Activated CD4-positive, alpha-beta memory T cell treated with anti-CD3 and anti-CD28 coated beads for 36 hours (primary cell): Measurements from ENCODE around the gene VWF. TPM values are rescaled to one million over a fixed set of nuclear protein-coding genes. Genes with fewer than 3 reads are reported as not detected.

Experiments used
- CTCF ChIA-PET: fragments of 350-600 bp; sonication (Branson Sonifier 250); formaldehyde crosslinking; loops from one replicate; lab custom pipeline; 2021; ENCODE audit warnings: antibody characterized with exemption, inconsistent platforms; lab: Charles Lee
- POLR2A ChIA-PET: fragments of 350-600 bp; sonication (Branson Sonifier 250); formaldehyde crosslinking; loops from one replicate; lab custom pipeline; 2021; ENCODE audit warnings: antibody characterized with exemption; lab: Charles Lee
- DNase-seq: peaks from one replicate; pipeline ENCODE4 v3.0.0-alpha.2; 2020
- H3K27ac Mint-ChIP-seq: one replicate; pipeline ENCODE4 v1.8.0; 2021; ENCODE audit warnings: mixed read lengths
- H3K27me3 Mint-ChIP-seq: one replicate; pipeline ENCODE4 v1.8.0; 2021; ENCODE audit warnings: mixed read lengths
- H3K36me3 Mint-ChIP-seq: one replicate; pipeline ENCODE4 v1.8.0; 2021; ENCODE audit warnings: mixed read lengths
- H3K4me1 Mint-ChIP-seq: one replicate; pipeline ENCODE4 v1.8.0; 2021; ENCODE audit warnings: low read depth, mixed read lengths
- H3K4me3 Mint-ChIP-seq: one replicate; pipeline ENCODE4 v1.8.0; 2021; ENCODE audit warnings: mild to moderate bottlenecking, mixed read lengths
- H3K9me3 Mint-ChIP-seq: one replicate; pipeline ENCODE4 v1.8.0; 2021; ENCODE audit warnings: mixed read lengths
- intact Hi-C: fragments of 100-400 bp; cut with micrococcal nuclease; formaldehyde crosslinking; loops from one replicate; pipeline ENCODE4 v1.15.1; 2023
- total RNA-seq, 2 experiments: library from RNA; stranded (reverse); gene quantifications; one replicate each; pipeline ENCODE4 v1.2.3, GENCODE V29; 2021

VWF gene
- total RNA-seq, 2 experiments from 2014 or later: not detected

- ChIA-PET CTCF (no interaction called here), POLR2A (no interaction called here)
- no peaks in the 10 kb centered on the region for H3K36me3 Mint-ChIP-seq
- peaks cover 32% of the 10 kb centered on the region for H3K4me1 Mint-ChIP-seq
- H3K27ac Mint-ChIP-seq: no peak overlapping the region
- DNase-seq: no peak
- intact Hi-C loops: loop anchor here (10.0 kb wide), 1 partner anchor 72 kb away; no protein-coding TSS in a partner anchor
- no peaks in the 10 kb centered on the region for H3K9me3 Mint-ChIP-seq
- peaks cover 23% of the 10 kb centered on the region for H3K27me3 Mint-ChIP-seq
- no peak overlapping the region for H3K4me3 Mint-ChIP-seq
Observed at GRCh38 chr12:6072302-6072752, 52.1 kb downstream of the VWF start.

- intact Hi-C loops: loop anchor here (10.0 kb wide), 1 partner anchor 73 kb away; no protein-coding TSS in a partner anchor
- Mint-ChIP-seq H3K4me1 (peaks cover 32% of the 10 kb centered on the region), H3K27ac (no peak overlapping the region), H3K27me3 (peaks cover 23% of the 10 kb centered on the region), H3K9me3 (no peaks in the 10 kb centered on the region), H3K36me3 (no peaks in the 10 kb centered on the region), H3K4me3 (no peak overlapping the region)
- CTCF ChIA-PET: interaction anchor here (0.9 kb wide), 1 partner anchor 122 kb away, joined by 3 read pairs; no protein-coding TSS in a partner anchor
- DNase-seq: no peak
- POLR2A ChIA-PET: no interaction called here
Observed at GRCh38 chr12:6071589-6071988, 52.9 kb downstream of the VWF start.

- Mint-ChIP-seq H3K27me3 (peaks cover 14% of the 10 kb centered on the region), H3K4me3 (no peak overlapping the region), H3K27ac (no peak overlapping the region), H3K4me1 (peaks cover 27% of the 10 kb centered on the region), H3K9me3 (no peaks in the 10 kb centered on the region), H3K36me3 (no peaks in the 10 kb centered on the region)
- POLR2A ChIA-PET: no interaction called here
- DNase-seq: no peak
- intact Hi-C loops: loop anchor here (10.0 kb wide), 1 partner anchor 74 kb away; no protein-coding TSS in a partner anchor
- CTCF ChIA-PET: interaction anchor here (0.7 to 1.1 kb wide), 2 partner anchors 10 to 213 kb away, joined by 3 to 4 read pairs; no protein-coding TSS in a partner anchor
Observed at GRCh38 chr12:6070472-6071257, 53.8 kb downstream of the VWF start.

GRCh38 chr12:6069437-6070093 lies 54.9 kb downstream of the VWF start:
- ChIA-PET POLR2A (no interaction called here), CTCF (interaction anchor here (0.9 to 2.2 kb wide), 3 partner anchors 9 to 210 kb away, joined by 3 to 12 read pairs (median 4); no protein-coding TSS in a partner anchor)
- no peaks in the 10 kb centered on the region for H3K9me3 Mint-ChIP-seq
- H3K27me3 Mint-ChIP-seq: peaks cover 10% of the 10 kb centered on the region
- intact Hi-C loops: loop anchor here (5.0 to 10.0 kb wide), 2 partner anchors 75 to 98 kb away; no protein-coding TSS in a partner anchor
- peaks cover 18% of the 10 kb centered on the region for H3K4me1 Mint-ChIP-seq
- DNase-seq: peak; percentile 60
- no peak overlapping the region for H3K4me3 Mint-ChIP-seq
- H3K36me3 Mint-ChIP-seq: no peaks in the 10 kb centered on the region
- H3K27ac Mint-ChIP-seq: no peak overlapping the region

GRCh38 chr12:6068227-6068626 lies 56.2 kb downstream of the VWF start:
- no peak for DNase-seq
- H3K27ac Mint-ChIP-seq: no peak overlapping the region
- ChIA-PET POLR2A (no interaction called here), CTCF (interaction anchor here (0.9 to 2.2 kb wide), 2 partner anchors 211 to 216 kb away, joined by 3 to 12 read pairs; no protein-coding TSS in a partner anchor)
- H3K9me3 Mint-ChIP-seq: no peaks in the 10 kb centered on the region
- peaks cover 3% of the 10 kb centered on the region for H3K27me3 Mint-ChIP-seq
- intact Hi-C loops: loop anchor here (5.0 kb wide), 1 partner anchor 99 kb away; no protein-coding TSS in a partner anchor
- H3K4me1 Mint-ChIP-seq: peaks cover 16% of the 10 kb centered on the region
- no peak overlapping the region for H3K4me3 Mint-ChIP-seq
- no peaks in the 10 kb centered on the region for H3K36me3 Mint-ChIP-seq

- no peak for DNase-seq
- Mint-ChIP-seq H3K9me3 (no peaks in the 10 kb centered on the region), H3K4me1 (peaks cover 16% of the 10 kb centered on the region), H3K27me3 (peaks cover 2% of the 10 kb centered on the region), H3K4me3 (no peak overlapping the region), H3K27ac (no peak overlapping the region), H3K36me3 (no peaks in the 10 kb centered on the region)
- ChIA-PET CTCF (interaction anchor here (2.2 to 4.2 kb wide), 2 partner anchors 212 to 218 kb away, joined by 12 to 33 read pairs; no protein-coding TSS in a partner anchor), POLR2A (no interaction called here)
- intact Hi-C loops: loop anchor here (5.0 kb wide), 1 partner anchor 100 kb away; no protein-coding TSS in a partner anchor
Observed at GRCh38 chr12:6067152-6067916, 57.1 kb downstream of the VWF start.

- Mint-ChIP-seq H3K27me3 (peaks cover 2% of the 10 kb centered on the region), H3K9me3 (no peaks in the 10 kb centered on the region), H3K27ac (no peak overlapping the region), H3K4me1 (peaks cover 16% of the 10 kb centered on the region), H3K36me3 (no peaks in the 10 kb centered on the region), H3K4me3 (no peak overlapping the region)
- no peak for DNase-seq
- intact Hi-C loops: loop anchor here (5.0 kb wide), 1 partner anchor 101 kb away; no protein-coding TSS in a partner anchor
- POLR2A ChIA-PET: interaction anchor here (0.5 kb wide), 1 partner anchor 220 kb away, joined by 4 read pairs; no protein-coding TSS in a partner anchor
- CTCF ChIA-PET: interaction anchor here (3.5 to 4.2 kb wide), 2 partner anchors 212 to 218 kb away, joined by 19 to 33 read pairs; no protein-coding TSS in a partner anchor
Observed at GRCh38 chr12:6066651-6067050, 57.8 kb downstream of the VWF start.

- no peaks in the 10 kb centered on the region for H3K36me3 Mint-ChIP-seq
- no peaks in the 10 kb centered on the region for H3K9me3 Mint-ChIP-seq
- H3K27ac Mint-ChIP-seq: no peak overlapping the region
- POLR2A ChIA-PET: no interaction called here
- H3K4me1 Mint-ChIP-seq: peaks cover 16% of the 10 kb centered on the region
- H3K27me3 Mint-ChIP-seq: peaks cover 2% of the 10 kb centered on the region
- intact Hi-C loops: loop anchor here (5.0 kb wide), 1 partner anchor 101 kb away; no protein-coding TSS in a partner anchor
- CTCF ChIA-PET: interaction anchor here (2.3 to 4.2 kb wide), 3 partner anchors 130 to 219 kb away, joined by 9 to 33 read pairs (median 19); no protein-coding TSS in a partner anchor
- H3K4me3 Mint-ChIP-seq: no peak overlapping the region
- no peak for DNase-seq
Observed at GRCh38 chr12:6065863-6066199, 58.6 kb downstream of the VWF start.

GRCh38 chr12:6065131-6065862 lies 59.2 kb downstream of the VWF start:
- H3K27ac Mint-ChIP-seq: no peak overlapping the region
- intact Hi-C loops: loop anchor here (5.0 kb wide), 1 partner anchor 102 kb away; no protein-coding TSS in a partner anchor
- CTCF ChIA-PET: interaction anchor here (0.7 to 4.2 kb wide), 4 partner anchors 28 to 220 kb away, joined by 3 to 33 read pairs (median 14); no protein-coding TSS in a partner anchor

GRCh38 chr12:6062757-6063735 lies 61.4 kb downstream of the VWF start:
- ChIA-PET CTCF (interaction anchor here (0.6 to 4.2 kb wide), 5 partner anchors 98 to 222 kb away, joined by 3 to 33 read pairs (median 9); no protein-coding TSS in a partner anchor), POLR2A (no interaction called here)
- Mint-ChIP-seq H3K27me3 (peaks cover under 1% of the 10 kb centered on the region), H3K4me3 (no peak overlapping the region), H3K9me3 (no peaks in the 10 kb centered on the region), H3K36me3 (no peaks in the 10 kb centered on the region), H3K4me1 (no peaks in the 10 kb centered on the region), H3K27ac (no peak overlapping the region)
- intact Hi-C loops: loop anchor here (1.0 to 2.0 kb wide), 3 partner anchors 132 to 222 kb away; no protein-coding TSS in a partner anchor
- peak; percentile 66 for DNase-seq

More at GRCh38 chr12:6065131-6065862, 59.2 kb downstream of the VWF start:
- Mint-ChIP-seq H3K36me3 (no peaks in the 10 kb centered on the region), H3K27me3 (peaks cover 2% of the 10 kb centered on the region), H3K4me1 (peaks cover 13% of the 10 kb centered on the region), H3K4me3 (no peak overlapping the region), H3K9me3 (no peaks in the 10 kb centered on the region)
- POLR2A ChIA-PET: no interaction called here
- no peak for DNase-seq
